ENCODE data around the gene GATAD1.
"Not testable (repeated sequence)": the region's sequence is repeated elsewhere in the genome, so short reads cannot be mapped to it uniquely, and the experiment has no call there.

Gene GATAD1

GRCh38 chr7:92436612-92437445, 10.5 kb upstream of the GATAD1 start:
- H2AFZ ChIP-seq (ENCODE audit: low read length, unreplicated experiment): no peak overlapping the region
- H3K4me1 ChIP-seq (ENCODE audit: control insufficient read depth, insufficient read depth, low read length, unreplicated experiment): no peaks in the 10 kb centered on the region
- H3K36me3 ChIP-seq (ENCODE audit: insufficient read depth, low read length): no peaks in the 10 kb centered on the region
- H3K27me3 ChIP-seq (ENCODE audit: insufficient read depth, low read length): 0 out of 2 replicates have a peak, but pooled peaks cover 11% of the 10 kb centered on the region
- no peak overlapping the region for H3K27ac ChIP-seq (ENCODE audit: low read depth, low read length)
- no peaks in the 10 kb centered on the region for H3K79me2 ChIP-seq (ENCODE audit: control insufficient read depth, insufficient read depth, low read length, unreplicated experiment)
- H3K4me3 ChIP-seq (ENCODE audit: low read depth, low read length): no peak overlapping the region

DNA sequence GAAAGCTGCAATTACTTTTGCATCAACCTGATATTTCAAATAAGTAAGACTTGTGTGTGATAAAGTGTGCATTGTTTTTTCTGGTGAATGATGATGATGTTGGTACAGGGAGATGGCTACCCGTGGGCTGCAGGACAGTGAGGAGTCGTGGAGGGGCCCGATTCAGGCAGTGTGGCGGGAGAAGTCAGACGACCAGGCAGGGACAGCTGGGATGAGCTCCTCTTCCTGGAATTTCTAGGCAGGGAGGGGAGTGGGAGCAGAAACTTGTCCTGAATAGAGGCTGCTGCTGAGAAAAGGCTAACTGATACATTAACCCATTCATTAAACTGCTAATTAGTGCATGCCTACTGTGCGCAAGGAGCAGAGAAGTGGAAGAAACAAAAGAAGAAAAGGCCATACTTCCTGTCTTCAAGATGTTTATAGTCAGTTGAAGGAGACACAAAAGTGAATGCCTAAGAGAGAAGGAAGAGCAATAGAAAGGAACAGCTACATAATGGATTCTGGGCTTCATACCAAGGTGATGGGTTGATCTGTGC, 9.3 kb upstream of the GATAD1 start:
- Histone ChIP-seq H3K27ac (ENCODE audit: low read depth, low read length) (no peak overlapping the region), H3K27me3 (ENCODE audit: insufficient read depth, low read length) (0 out of 2 replicates have a peak, but pooled peaks cover 11% of the 10 kb centered on the region), H3K4me1 (ENCODE audit: control insufficient read depth, insufficient read depth, low read length, unreplicated experiment) (no peaks in the 10 kb centered on the region), H3K79me2 (ENCODE audit: control insufficient read depth, insufficient read depth, low read length, unreplicated experiment) (no peaks in the 10 kb centered on the region), H2AFZ (ENCODE audit: low read length, unreplicated experiment) (no peak overlapping the region), H3K4me3 (ENCODE audit: low read depth, low read length) (no peak overlapping the region), H3K36me3 (ENCODE audit: insufficient read depth, low read length) (no peaks in the 10 kb centered on the region)

- H3K4me1 ChIP-seq (ENCODE audit: control insufficient read depth, insufficient read depth, low read length, unreplicated experiment); H3K4me3 ChIP-seq (ENCODE audit: low read depth, low read length): not testable (repeated sequence)
Observed at GRCh38 chr7:92442720-92443119, 4.6 kb upstream of the GATAD1 start.

DNA sequence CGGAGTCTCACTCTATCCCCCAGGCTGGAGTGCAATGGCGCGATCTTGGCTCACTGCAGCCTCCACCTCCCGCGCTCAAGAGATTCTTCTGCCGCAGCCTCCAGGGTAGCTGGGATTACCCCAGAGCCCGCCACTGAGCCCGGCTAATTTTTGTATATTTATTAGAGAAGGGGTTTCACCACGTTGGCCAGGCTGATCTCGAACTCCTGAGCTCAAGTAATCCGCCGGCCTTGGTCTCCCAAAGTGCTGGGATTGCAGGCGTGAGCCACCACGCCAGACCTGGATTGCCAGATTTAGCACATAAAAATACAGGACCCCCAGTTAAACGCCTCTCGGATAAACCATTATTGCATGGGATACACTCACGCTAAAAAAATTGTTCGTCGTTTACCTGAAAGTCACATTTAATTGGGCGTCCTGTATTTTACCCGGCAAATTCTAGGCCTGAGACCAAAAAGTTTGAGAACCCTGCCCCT, 375 bp upstream of the GATAD1 start:
- H3K36me3 ChIP-seq (ENCODE audit: insufficient read depth, low read length): peaks cover 17% of the 10 kb centered on the region; the same call in 1 of the 2 replicates
- peaks cover 13% of the 10 kb centered on the region for H3K79me2 ChIP-seq (ENCODE audit: control insufficient read depth, insufficient read depth, low read length, unreplicated experiment)
- peak overlapping the region; percentile 84 for H3K4me3 ChIP-seq (ENCODE audit: low read depth, low read length)
- H2AFZ ChIP-seq (ENCODE audit: low read length, unreplicated experiment): peak overlapping the region; percentile 72
- H3K4me1 ChIP-seq (ENCODE audit: control insufficient read depth, insufficient read depth, low read length, unreplicated experiment): peaks cover 3% of the 10 kb centered on the region
- H3K27me3 ChIP-seq (ENCODE audit: insufficient read depth, low read length): no peaks in the 10 kb centered on the region
- H3K27ac ChIP-seq (ENCODE audit: low read depth, low read length): no peak overlapping the region

More at GRCh38 chr7:92442720-92443119, 4.6 kb upstream of the GATAD1 start:
- 0 out of 2 replicates have a peak, but pooled peaks cover 11% of the 10 kb centered on the region for H3K27me3 ChIP-seq (ENCODE audit: insufficient read depth, low read length)
- not testable (repeated sequence) for H2AFZ ChIP-seq (ENCODE audit: low read length, unreplicated experiment); H3K79me2 ChIP-seq (ENCODE audit: control insufficient read depth, insufficient read depth, low read length, unreplicated experiment); H3K27ac ChIP-seq (ENCODE audit: low read depth, low read length); H3K36me3 ChIP-seq (ENCODE audit: insufficient read depth, low read length)

GRCh38 chr7:92448205-92448747, 994 bp downstream of the GATAD1 start:
- H3K79me2 ChIP-seq (ENCODE audit: control insufficient read depth, insufficient read depth, low read length, unreplicated experiment): peaks cover 13% of the 10 kb centered on the region
- peak overlapping the region; percentile 84 for H3K4me3 ChIP-seq (ENCODE audit: low read depth, low read length)
- peaks cover 3% of the 10 kb centered on the region for H3K4me1 ChIP-seq (ENCODE audit: control insufficient read depth, insufficient read depth, low read length, unreplicated experiment)
- no peak overlapping the region for H3K27ac ChIP-seq (ENCODE audit: low read depth, low read length)
- H3K36me3 ChIP-seq (ENCODE audit: insufficient read depth, low read length): peaks cover 25% of the 10 kb centered on the region
- H3K27me3 ChIP-seq (ENCODE audit: insufficient read depth, low read length): no peaks in the 10 kb centered on the region
- H2AFZ ChIP-seq (ENCODE audit: low read length, unreplicated experiment): peak overlapping the region; percentile 65

DNA sequence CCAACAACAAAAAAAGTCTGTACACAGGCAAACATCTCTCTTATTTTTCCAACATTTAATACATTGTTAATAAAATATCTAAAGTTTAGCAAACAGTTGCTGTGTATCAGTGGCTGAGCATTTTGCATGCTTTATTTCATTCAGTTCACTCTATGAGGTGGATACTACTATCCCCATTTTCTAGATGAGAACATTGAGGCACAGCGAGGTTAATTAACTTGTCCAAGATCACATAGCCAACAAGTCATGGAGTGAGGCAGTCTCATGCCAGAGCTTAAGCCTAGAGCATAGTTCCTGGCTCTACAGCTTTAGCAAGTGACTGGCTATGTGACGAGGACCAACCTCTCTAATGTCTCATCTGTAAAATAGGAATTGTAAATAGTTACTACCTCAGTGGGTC, 4.4 kb downstream of the GATAD1 start:
- Histone ChIP-seq H3K27me3 (ENCODE audit: insufficient read depth, low read length) (no peaks in the 10 kb centered on the region), H3K4me1 (ENCODE audit: control insufficient read depth, insufficient read depth, low read length, unreplicated experiment) (peaks cover 5% of the 10 kb centered on the region), H3K36me3 (ENCODE audit: insufficient read depth, low read length) (peaks cover 47% of the 10 kb centered on the region), H3K79me2 (ENCODE audit: control insufficient read depth, insufficient read depth, low read length, unreplicated experiment) (peaks cover 13% of the 10 kb centered on the region), H2AFZ (ENCODE audit: low read length, unreplicated experiment) (no peak overlapping the region), H3K4me3 (ENCODE audit: low read depth, low read length) (no peak overlapping the region), H3K27ac (ENCODE audit: low read depth, low read length) (no peak overlapping the region)

GRCh38 chr7:92456236-92456635, 9.0 kb downstream of the GATAD1 start:
- Histone ChIP-seq H3K27me3 (ENCODE audit: insufficient read depth, low read length) (no peaks in the 10 kb centered on the region), H3K4me3 (ENCODE audit: low read depth, low read length) (no peak overlapping the region), H2AFZ (ENCODE audit: low read length, unreplicated experiment) (no peak overlapping the region), H3K4me1 (ENCODE audit: control insufficient read depth, insufficient read depth, low read length, unreplicated experiment) (peaks cover 7% of the 10 kb centered on the region), H3K27ac (ENCODE audit: low read depth, low read length) (no peak overlapping the region), H3K36me3 (ENCODE audit: insufficient read depth, low read length) (peaks cover 36% of the 10 kb centered on the region), H3K79me2 (ENCODE audit: control insufficient read depth, insufficient read depth, low read length, unreplicated experiment) (no peaks in the 10 kb centered on the region)

GRCh38 chr7:92460109-92460508, 12.8 kb downstream of the GATAD1 start:
- no peak overlapping the region for H3K27ac ChIP-seq (ENCODE audit: low read depth, low read length)

GRCh38 chr7:92460510-92460909, 13.2 kb downstream of the GATAD1 start:
- no peaks in the 10 kb centered on the region for H3K27me3 ChIP-seq (ENCODE audit: insufficient read depth, low read length)
- peaks cover 6% of the 10 kb centered on the region for H3K36me3 ChIP-seq (ENCODE audit: insufficient read depth, low read length)
- no peak overlapping the region for H3K27ac ChIP-seq (ENCODE audit: low read depth, low read length)
- no peak overlapping the region for H2AFZ ChIP-seq (ENCODE audit: low read length, unreplicated experiment)
- peaks cover 9% of the 10 kb centered on the region for H3K4me1 ChIP-seq (ENCODE audit: control insufficient read depth, insufficient read depth, low read length, unreplicated experiment)
- H3K79me2 ChIP-seq (ENCODE audit: control insufficient read depth, insufficient read depth, low read length, unreplicated experiment): no peaks in the 10 kb centered on the region
- no peak overlapping the region for H3K4me3 ChIP-seq (ENCODE audit: low read depth, low read length)

More at GRCh38 chr7:92460109-92460508, 12.8 kb downstream of the GATAD1 start:
- Histone ChIP-seq H2AFZ (ENCODE audit: low read length, unreplicated experiment) (no peak overlapping the region), H3K36me3 (ENCODE audit: insufficient read depth, low read length) (peaks cover 9% of the 10 kb centered on the region), H3K4me1 (ENCODE audit: control insufficient read depth, insufficient read depth, low read length, unreplicated experiment) (peaks cover 9% of the 10 kb centered on the region), H3K27me3 (ENCODE audit: insufficient read depth, low read length) (no peaks in the 10 kb centered on the region), H3K4me3 (ENCODE audit: low read depth, low read length) (no peak overlapping the region), H3K79me2 (ENCODE audit: control insufficient read depth, insufficient read depth, low read length, unreplicated experiment) (no peaks in the 10 kb centered on the region)

DNA sequence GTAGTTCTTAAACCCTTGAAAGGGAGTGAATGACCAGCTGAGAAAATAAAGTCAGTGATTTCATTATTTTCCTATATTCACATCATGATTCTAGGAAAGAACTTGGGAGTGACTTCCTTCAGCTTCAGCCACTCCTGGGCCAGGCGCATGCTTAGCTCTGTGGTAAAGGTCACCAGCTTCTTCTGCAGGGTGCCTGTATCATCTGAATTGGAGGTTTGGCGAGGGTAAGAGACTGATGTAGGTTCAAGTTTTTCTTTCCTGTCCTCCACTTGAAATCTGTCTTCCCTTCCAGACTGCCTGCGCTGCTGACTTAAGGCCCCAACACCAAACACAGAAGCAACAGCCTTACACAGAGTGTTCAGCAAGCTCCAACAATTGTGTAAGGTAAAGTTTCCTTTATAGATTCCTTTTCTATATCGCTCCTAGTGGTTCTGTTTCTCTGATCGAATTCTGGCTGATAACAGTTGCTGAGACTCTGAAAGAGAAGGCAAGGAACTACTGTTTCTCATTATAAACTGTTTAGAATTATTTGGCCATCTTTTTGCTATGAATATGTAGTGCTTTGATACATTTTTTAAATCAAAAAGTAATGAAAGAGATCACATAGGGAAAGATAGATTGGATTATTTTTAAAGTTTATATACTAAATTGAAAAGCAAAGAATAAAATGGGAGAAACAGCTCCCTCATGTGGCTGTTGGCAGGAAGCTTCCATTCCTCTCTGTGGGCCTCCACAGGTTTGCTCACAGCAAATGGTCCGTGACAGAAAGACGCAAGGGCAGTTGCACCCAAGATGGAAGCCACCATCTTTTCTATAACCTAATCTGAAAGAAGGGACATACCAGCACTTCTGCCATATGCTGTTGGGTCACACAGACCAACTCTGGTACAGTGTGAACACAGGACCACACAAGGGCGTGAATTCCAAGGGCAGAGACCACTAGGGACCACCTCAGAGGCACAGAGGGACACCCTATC, 14.0 kb downstream of the GATAD1 start:
- Histone ChIP-seq H2AFZ (ENCODE audit: low read length, unreplicated experiment) (peak overlapping the region; percentile 76), H3K27me3 (ENCODE audit: insufficient read depth, low read length) (no peaks in the 10 kb centered on the region), H3K79me2 (ENCODE audit: control insufficient read depth, insufficient read depth, low read length, unreplicated experiment) (no peaks in the 10 kb centered on the region), H3K4me1 (ENCODE audit: control insufficient read depth, insufficient read depth, low read length, unreplicated experiment) (peaks cover 7% of the 10 kb centered on the region), H3K4me3 (ENCODE audit: low read depth, low read length) (peak overlapping the region; percentile 10), H3K36me3 (ENCODE audit: insufficient read depth, low read length) (no peaks in the 10 kb centered on the region), H3K27ac (ENCODE audit: low read depth, low read length) (peak overlapping the region; percentile 3; the same call in 1 of the 2 replicates)

Data from ACC112 (cell line).